GM21717 (cell line): ENCODE results near the gene TMEM203.

Experiments
- ATAC-seq: cut with Tn5 transposase; IDR thresholded peaks from one replicate; pipeline ENCODE4 v1.9.1; 2021; ENCODE audit warnings: mild to moderate bottlenecking, moderate library complexity; ENCODE audit not compliant: unreplicated experiment

Gene TMEM203

GRCh38 chr9:137219757-137220316, 14.4 kb upstream of the TMEM203 start:
- no peak for ATAC-seq

GRCh38 chr9:137218754-137219271, 13.4 kb upstream of the TMEM203 start:
- no peak for ATAC-seq

GRCh38 chr9:137218212-137218753, 12.8 kb upstream of the TMEM203 start:
- ATAC-seq = no peak

- no peak for ATAC-seq
These were observed 12.1 kb upstream of the TMEM203 start for GRCh38 chr9:137217276-137218211.

- ATAC-seq = no peak
These were observed 10.9 kb upstream of the TMEM203 start for GRCh38 chr9:137216188-137216965.

GRCh38 chr9:137215196-137215986, 9.9 kb upstream of the TMEM203 start:
- ATAC-seq = no peak

- ATAC-seq = no peak
These were observed 9.2 kb upstream of the TMEM203 start for GRCh38 chr9:137214620-137215019.

- no peak for ATAC-seq
These were observed 8.0 kb upstream of the TMEM203 start for GRCh38 chr9:137213160-137214060.

- no peak for ATAC-seq
These were observed 7.1 kb upstream of the TMEM203 start for GRCh38 chr9:137212520-137212919.

GRCh38 chr9:137211532-137211931, 6.1 kb upstream of the TMEM203 start:
- ATAC-seq = no peak

GRCh38 chr9:137206602-137207001, 1.2 kb upstream of the TMEM203 start:
- ATAC-seq = no peak

- ATAC-seq = no peak
These were observed 720 bp downstream of the TMEM203 start for GRCh38 chr9:137204731-137205125.

- ATAC-seq = no peak
These were observed 2.5 kb downstream of the TMEM203 start for GRCh38 chr9:137202966-137203365.

- no peak for ATAC-seq
These were observed 4.1 kb downstream of the TMEM203 start for GRCh38 chr9:137201205-137201868.

- ATAC-seq = peak; percentile 81
These were observed 4.9 kb downstream of the TMEM203 start, which contains the start of gene TPRN for GRCh38 chr9:137200311-137201204. TSS of gene TPRN (minus strand) at chr9:137200741. CDS start at chr9:137200711, 30 bp downstream.

GRCh38 chr9:137199411-137200121, 5.9 kb downstream of the TMEM203 start:
- ATAC-seq = no peak

GRCh38 chr9:137198902-137199283, 6.6 kb downstream of the TMEM203 start:
- no peak for ATAC-seq
